Measurements from ENCODE around the gene SLC5A11.

GRCh38 chr16:24800586-24800985, 45.2 kb upstream of the SLC5A11 start:
- TF ChIP-seq GATA2 (IDR thresholded peaks at IDR 0.05; ENCODE audit: low read depth, low read length) = no peak
- no peak for TF ChIP-seq GATA3 (IDR thresholded peaks at IDR 0.05; ENCODE audit: low read depth, low read length)
